GM19452 (cell line): Measurements from ENCODE around the gene COQ8B.
"Not testable (repeated sequence)": the region's sequence is repeated elsewhere in the genome, so short reads cannot be mapped to it uniquely, and the experiment has no call there.

ENCODE experiments used
- ATAC-seq: cut with Tn5 transposase; IDR thresholded peaks from one replicate; pipeline ENCODE4 v1.9.1; 2021; ENCODE audit not compliant: unreplicated experiment

COQ8B gene

DNA sequence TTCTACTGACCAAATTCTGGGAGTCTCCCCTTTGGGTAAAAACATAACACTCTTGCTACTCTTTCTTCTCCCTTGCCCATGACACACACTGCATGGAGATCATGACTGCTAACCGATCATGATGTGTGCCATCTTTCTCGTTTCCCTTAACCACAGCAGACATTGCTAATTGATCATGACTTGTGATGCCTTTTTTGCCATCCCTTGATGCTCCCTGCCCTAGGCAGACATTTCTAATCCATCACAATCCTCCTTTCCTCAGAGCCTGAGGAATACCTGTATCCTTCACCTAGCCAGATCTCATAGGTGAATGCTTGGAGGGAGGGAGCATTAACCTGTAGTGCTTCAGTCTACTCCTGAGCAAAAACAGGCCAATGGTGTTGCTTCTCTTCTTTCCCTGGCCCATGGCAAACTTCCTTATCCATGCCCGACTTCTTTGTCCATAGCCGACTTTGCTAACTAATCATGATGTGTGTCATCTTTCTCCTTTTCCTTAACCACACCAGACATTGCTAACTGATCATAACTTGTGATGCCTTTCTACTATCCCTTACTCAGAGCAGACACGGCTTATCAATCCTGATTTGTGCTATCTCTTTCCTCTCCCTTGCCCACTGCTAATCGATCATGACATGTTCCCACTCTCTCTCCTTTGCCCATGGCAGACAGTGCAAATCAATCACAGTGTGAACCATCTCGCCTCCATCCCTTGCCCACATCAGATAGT, 44.0 kb downstream of the COQ8B start:
- no peak for ATAC-seq

DNA sequence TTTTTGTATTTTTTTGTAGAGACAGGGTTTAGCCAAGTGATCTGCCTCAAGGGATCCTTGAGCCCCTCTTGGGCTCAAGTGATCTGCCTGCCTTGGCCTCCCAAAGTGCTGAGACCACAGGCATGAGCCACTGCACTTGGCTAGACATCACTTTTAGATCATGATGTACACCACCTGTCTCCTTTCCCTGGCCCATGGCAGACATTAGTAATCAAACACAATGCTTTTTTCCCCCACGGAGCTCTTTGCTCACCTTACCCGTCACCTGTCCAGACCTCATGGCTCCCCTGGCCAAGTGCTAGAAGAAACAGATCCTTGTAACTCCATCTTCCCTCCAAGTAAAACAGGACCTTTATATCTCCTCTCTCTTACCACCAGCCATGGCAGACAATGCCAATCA, 44.6 kb downstream of the COQ8B start:
- no peak for ATAC-seq

DNA sequence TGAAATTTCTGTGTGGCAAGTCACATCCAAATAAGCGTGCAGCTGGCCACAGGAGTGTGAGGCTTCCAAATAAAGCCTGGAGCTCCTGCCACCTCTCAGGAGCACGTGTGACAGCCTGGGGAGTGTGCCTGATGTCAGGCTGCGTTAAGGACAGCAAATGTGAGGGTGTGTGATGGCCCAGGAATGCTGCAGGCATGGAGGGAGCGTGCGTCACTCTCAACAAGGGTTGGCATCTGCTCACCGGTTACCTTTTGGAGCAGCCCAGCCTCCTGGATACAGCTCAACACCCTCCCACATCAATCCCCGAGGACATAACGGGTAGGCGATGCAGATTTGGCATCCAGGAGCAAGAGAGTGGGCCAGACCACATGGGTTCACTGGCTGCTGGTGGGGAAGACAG, 45.3 kb downstream of the COQ8B start:
- ATAC-seq, result no peak

DNA sequence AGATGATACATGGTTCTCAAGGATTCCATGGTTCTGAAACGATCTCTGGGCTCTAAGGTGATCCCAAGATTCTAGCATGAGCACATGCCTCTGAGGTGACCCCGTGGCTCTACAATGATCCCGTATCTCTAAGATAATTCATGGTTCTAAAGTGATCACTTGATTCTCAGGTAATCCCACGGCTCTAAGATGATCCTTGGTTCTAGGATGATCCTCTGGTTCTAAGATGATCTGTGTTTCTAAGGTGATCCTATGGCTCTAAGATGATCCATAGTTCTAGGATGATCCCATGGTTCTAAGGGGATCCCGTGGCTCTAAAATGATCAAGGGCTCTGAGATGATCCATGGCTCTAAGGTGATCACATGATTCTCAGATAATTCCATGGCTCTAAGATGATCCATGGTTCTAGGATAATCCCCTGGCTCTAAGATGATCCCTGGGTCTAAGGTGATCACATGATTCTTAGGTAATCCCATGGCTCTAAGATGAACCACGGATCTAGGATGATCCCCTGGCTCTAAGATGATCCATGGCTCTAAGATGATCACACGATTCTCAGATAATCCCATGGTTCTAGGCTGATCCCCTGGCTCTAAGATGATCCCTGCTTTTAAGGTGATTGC, 47.6 kb downstream of the COQ8B start:
- no peak for ATAC-seq

DNA sequence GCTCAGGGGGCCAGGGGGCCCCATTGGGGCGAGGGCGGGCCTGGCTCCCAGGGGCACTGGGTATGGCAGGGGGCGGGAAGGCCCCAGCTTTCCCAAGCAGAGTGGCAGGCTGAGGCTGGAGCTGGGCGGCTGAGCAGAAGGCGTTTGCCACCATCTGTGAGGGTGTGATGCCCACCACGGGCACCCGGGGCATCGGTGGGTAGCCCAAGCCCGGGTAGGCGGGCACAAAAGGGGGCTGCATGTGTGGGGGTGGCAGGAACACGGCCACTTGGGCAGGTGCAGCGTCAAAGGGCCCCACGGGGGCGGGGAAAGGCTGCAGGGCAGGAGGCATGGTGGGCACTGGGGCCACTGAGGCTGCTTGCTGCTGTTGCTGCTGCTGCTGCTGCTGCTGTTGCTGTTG, 49.1 kb downstream of the COQ8B start:
- ATAC-seq, result no peak

DNA sequence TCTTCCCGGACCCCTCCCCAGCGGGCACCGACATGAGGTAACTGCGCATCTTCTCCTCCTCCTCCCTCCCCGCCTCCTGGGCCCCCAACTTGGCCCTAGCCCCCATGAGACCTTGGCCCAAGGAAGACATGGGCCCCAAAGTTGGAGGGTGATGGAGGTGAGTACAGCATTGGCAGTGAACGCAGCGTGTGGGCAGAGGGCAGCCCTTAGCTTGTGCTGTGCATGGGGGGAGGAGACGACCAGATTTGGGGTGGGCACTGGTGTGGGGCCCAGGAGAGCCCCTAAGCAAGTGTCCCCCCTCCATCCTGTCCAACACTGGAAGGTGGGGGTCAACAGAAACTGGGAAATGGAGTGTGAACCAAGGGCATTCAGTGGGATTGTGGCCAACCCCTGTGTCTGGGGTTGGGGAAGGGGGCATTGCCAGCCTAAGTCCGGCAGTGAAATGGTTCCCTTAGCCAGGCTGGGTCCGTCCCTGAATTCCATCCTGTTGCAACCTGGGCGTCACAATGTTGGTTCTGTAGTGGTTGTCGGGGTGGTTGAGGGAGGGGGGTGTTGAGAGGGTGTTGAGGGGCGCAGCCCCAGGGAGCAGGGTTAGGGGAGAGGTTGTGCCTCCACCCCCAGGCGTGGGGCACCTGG, 49.8 kb downstream of the COQ8B start:
- no peak for ATAC-seq

DNA sequence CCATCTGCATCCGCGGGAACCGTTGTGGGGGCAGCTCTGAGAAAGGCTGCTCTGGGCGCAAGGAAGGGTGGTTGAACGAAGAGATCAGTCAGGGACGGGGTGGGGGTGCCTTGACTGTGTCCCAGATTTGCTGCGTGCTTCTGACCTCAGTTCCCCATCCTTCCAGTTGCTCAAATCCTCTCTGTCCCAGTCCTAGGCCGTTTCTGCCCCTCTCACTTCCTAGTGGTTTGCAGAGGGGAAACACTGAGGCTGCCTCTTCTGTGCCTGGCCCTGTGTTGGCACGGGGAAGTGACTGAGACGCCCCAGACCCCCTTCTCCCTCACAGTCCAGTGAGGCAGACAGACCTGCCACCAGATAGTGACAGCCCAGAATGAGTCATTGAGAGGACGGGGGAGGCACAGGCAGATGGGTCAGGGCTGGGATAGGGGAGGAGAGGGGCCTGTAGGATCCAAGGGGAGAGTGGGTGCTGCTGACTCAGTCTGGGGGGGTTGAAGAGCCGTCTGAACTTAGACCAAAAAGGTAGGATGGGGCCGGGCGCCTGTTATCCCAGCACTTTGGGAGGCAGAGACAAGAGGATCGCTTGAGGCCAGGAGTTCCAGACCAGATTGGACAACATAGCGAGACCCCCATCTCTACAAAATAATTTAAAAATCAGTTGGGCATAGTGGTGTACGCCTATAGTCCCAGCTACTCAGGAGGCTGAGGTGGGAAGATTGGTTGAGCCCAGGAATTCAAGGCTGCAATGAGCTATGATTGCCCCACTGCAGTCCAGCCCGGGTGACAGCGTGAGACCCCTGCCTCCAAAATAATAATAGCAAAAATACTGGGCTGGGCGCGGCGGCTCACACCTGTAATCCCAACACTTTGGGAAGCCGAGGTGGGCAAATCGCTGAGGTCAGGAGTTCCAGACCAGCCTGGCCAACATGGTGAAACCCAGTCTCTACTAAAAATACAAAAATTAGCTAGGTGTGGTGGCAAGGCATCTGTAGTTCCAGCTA, 52.7 kb downstream of the COQ8B start:
- no peak for ATAC-seq

DNA sequence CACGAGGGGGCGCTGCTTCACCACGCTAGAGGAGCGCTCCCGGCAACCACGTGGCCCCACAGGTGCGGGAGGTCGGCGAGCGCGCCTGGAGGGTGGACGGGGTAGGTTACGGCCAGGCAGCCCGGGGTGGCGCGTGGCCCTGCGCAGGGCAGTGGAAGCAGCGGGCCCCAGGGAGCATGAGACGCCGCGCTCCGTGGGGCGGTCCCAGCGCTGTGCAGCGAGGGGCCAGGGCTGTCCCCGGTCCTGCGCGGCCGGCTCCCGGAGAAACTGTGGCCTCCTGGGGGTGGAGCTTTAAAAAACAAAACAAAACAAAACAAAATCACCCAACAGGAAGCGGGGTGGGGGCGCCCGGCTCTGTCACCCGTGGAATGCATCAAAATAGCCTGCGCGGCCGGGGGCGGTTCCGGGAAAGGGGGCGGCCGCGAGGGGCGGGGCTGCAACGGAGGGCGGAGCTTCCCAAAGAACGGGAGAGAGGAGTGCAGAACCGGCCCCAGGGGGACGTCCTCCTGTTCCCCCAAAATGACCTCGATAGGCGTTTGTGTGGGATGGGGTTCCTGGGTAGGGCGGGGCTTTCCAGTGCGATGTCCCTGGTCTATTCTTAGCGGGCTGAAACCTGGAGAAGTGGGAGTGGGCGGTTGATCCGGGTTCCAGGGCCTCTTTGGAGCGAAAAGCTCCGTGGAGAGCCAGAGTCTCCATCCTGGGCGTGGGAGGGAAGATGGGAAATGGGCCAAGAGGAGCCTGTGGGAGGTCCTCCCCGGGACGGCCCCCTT, 53.6 kb downstream of the COQ8B start:
- peak; percentile 78 for ATAC-seq

DNA sequence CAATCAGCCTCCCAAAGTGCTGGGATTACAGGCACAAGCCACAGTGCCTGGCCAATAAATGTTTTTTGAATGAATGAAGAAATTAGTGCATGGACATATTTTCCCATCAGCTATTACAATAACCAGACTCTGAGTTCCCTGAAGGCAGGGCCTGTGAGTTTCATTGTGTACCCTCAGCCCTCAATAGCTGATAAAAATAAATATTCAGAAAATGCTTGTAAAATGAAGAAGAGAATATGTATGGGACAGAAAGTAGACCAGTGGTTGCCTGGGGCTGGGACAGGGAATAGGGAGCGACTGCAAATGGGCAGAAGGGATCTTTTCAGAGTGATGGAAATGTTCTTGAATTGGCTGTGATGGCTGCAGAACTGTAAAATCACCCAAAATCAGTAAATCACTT, 55.1 kb downstream of the COQ8B start:
- ATAC-seq, result no peak

DNA sequence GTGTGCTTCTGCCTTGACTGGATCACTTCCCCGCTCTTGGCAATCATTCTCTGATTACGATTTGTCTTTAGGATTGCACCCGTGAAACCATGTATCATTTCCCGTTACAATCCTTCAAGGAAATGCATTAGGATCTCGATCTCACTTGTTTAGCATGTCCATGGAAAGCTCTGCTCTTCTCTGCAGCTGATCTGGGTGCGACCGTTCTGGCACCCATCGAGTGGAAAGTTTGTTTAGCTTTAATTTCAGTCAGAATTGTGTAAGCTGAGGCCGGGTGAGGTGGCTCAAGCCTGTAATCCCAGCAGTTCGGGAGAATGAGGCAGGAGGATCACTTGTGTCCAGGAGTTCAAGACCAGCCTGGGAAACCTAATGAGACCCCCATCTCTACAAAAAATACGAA, 57.1 kb downstream of the COQ8B start:
- ATAC-seq, result no peak

DNA sequence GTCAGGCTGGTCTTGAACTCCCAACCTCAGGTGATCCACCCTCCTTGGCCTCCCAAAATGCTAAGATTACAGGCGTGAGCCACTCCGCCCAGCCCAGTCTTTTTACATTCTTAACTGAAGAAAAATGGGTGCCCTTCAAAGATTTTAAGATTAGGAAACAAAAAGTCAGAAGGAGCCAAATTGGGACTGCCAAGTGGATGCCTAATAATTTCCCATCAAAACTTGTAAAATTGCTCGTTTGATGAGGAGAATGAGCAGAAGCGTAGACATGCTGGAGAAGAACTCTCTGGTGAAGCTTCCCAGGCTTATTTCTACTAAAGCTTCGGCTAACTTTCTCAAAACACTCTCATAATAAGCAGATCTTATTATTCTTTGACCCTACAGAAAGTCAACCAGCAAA, 57.6 kb downstream of the COQ8B start:
- ATAC-seq, result no peak

DNA sequence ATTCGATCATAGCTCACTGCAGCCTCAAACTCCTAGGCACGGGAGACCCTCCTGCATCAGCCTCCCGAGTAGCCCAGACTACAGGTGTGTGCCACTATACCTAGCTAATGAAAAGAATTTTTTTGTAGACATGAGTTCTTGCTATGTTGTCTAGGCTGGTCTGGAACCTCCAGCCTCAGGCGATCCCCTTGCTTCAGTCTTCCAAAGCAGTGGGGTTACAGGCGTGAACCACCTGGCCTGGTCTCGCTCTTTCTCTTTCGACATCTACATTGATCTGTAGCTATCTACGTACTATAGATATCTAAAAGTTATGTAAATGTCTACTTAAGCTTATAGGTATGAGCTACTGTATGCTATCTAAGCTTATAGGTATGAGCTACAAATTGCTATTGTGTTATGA, 58.7 kb downstream of the COQ8B start:
- ATAC-seq, result no peak

DNA sequence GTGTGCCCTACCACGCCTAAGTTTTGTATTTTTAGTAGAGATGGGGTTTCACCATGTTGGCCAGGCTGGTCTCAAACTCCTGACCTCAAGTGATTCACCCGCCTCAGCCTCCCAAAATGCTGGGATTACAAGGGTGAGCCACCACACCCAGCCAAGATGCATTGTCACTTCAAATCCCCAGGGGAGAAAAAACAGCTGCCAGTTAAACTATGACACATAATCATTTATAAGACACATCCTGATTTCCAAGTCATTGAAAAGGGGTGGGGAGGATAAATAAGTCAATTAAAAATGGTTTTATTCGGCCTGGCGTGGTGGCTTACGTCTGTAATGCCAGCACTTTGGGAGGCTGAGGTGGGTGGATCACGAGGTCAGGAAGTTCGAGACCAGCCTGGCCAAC, 61.0 kb downstream of the COQ8B start:
- not testable (repeated sequence) for ATAC-seq

DNA sequence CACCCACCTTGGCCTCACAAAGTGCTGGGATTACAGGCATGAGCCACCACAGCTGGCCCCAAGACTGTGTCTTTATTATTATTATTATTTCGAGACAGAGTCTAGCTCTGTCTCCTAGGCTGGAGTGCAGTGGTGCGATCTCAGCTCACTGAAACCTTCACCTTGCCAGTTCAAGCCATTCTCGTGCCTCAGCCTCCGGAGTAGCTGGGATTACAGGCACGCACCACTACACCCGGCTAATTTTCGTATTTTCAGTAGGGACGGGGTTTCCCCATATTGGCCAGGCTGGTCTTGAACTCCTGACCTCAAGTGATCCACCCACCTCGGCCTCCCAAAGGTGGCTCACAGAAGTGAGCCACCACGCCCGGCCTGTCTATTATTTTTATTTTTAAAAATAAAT, 64.4 kb downstream of the COQ8B start:
- ATAC-seq, result not testable (repeated sequence)

DNA sequence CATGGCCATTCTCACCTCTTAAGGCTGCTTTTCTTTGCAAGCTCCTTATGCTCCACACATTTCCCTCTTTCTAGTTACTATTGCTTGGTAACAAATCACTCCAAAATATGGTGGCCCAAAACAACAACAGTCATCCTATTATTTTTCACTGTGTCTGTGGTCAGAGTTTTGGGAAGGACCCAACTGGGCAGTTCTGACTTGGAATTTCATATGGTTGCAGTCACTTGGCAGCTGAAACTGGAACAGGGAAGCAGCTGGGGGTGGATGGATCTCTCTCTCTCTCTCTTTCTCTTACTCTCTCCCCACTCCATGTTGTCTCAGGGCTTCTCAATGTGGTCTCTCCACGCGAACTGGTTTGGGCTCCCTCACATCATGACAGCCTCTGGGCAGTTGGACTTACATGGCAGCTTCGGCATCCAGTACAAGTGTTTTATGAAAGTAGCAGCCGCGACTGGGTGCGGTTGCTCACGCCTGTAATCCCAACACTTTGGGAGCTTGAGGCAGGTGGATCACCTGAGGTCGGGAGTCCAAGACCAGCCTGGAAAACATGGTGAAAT, 65.9 kb downstream of the COQ8B start:
- no peak for ATAC-seq

DNA sequence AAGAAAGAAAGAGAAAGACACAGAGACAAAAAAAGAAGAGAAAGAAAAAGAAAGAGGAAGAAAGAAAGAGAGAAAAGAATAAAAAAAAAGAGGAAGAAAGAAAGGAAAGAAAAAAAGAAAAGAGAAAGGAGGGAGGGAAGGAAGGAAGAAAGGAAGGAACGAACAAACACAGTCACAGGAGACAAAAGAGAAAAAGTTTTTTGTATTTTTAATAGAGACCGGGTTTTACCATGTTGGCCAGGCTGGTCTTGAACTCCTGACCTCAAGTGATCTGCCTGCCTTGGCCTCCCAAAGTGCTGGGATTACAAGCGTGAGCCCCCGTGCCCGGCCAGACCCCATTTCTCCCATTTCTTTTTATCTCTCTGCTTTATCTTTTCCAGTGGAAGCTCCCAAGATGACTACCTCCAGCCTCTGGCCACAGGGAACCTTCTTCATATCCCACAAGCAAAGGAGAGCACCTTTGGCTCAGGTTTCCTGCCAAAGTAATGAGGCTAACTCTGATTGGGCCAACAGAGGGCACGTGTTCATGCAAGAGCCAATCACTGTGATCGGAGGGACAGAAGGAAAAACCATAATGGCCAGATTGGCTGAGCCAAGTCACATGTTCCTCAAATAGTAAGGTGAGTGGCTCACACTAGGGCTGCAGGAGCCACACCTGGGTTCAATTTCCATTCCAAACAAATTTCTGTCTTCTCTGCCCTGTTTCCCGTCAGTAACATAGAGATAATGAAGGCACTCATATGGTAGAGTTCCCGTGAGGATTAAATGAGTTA, 66.6 kb downstream of the COQ8B start:
- not testable (repeated sequence) for ATAC-seq

DNA sequence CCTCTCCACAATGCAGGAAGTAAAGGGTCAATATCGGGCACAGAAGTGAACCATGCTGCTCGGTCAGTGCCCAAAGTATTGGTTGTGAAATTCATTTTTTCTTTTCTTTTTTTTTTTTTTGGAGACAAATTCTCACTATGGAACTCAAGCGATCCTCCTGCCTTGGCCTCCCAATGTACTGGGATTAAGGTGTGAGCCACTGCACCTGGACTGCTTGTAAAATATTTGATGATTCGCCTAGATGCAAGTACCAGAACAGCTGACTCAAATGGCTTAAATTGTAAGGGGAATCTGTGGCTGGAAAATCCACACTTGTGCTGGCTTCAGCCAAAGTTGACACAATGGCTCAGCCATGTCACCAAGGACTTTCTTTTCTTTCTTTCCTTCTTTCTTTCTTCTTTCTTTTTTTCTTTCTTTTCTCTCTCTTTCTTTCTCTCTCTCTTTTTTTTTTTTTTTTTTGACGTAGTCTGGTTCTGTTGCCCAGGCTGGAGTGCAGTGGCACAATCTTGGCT, 69.9 kb downstream of the COQ8B start:
- ATAC-seq, result no peak

DNA sequence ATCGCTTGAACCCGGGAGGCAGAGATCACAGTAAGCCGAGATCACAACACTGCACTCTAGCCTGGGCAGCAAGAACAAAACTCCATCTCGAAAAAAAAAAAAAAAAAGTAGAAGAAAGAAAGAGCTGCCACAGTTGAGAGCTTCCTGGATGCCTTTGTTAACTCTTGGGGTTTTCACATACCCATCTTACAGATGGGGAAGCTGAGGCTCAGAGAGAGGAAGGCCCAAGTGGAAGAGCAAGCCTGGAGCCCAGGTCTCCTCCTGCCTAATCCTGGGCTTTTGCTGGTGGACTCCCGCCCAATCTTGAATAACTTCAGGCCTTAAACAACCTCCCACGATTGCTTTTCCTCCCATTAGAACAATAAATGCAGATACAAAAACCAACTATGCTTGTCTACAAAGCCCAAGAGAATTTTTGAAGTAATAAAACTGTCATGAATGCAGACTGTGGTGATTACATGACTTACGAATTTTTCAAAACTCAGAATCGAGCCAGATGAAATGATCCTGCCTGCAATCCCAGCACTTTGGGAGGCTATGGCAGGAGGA, 73.9 kb downstream of the COQ8B start:
- no peak for ATAC-seq
